GM19035 (cell line): ENCODE measurements around the gene NPY.
"Not testable (repeated sequence)": the region's sequence is repeated elsewhere in the genome, so short reads cannot be mapped to it uniquely, and the experiment has no call there.

Experiments
- ATAC-seq: cut with Tn5 transposase; IDR thresholded peaks from one replicate; pipeline ENCODE4 v1.9.1; 2021; ENCODE audit not compliant: unreplicated experiment

The NPY gene

GRCh38 chr7:24283897-24284698 lies at the start of gene NPY:
Gene NPY (plus strand): TSS chr7:24284190. CDS start chr7:24285241, 1,051 bp downstream.
- no peak for ATAC-seq

- no peak for ATAC-seq
Observed at GRCh38 chr7:24239260-24239659, 44.7 kb upstream of the NPY start.

- no peak for ATAC-seq
Observed at GRCh38 chr7:24241206-24241605, 42.8 kb upstream of the NPY start.

GRCh38 chr7:24244554-24244953 lies 39.4 kb upstream of the NPY start:
- no peak for ATAC-seq

GRCh38 chr7:24245362-24245761 lies 38.6 kb upstream of the NPY start:
- ATAC-seq: peak; percentile 86

GRCh38 chr7:24249266-24249665 lies 34.7 kb upstream of the NPY start:
- ATAC-seq: no peak

- no peak for ATAC-seq
Observed at GRCh38 chr7:24251568-24251967, 32.4 kb upstream of the NPY start.

GRCh38 chr7:24255139-24255538 lies 28.9 kb upstream of the NPY start:
- no peak for ATAC-seq

- ATAC-seq: not testable (repeated sequence)
Observed at GRCh38 chr7:24258324-24258723, 25.7 kb upstream of the NPY start.

GRCh38 chr7:24271938-24272337 lies 12.1 kb upstream of the NPY start:
- no peak for ATAC-seq

GRCh38 chr7:24279512-24279911 lies 4.5 kb upstream of the NPY start:
- ATAC-seq: no peak

GRCh38 chr7:24283554-24283896 lies 465 bp upstream of the NPY start:
- ATAC-seq: no peak

- ATAC-seq: no peak
Observed at GRCh38 chr7:24284699-24285506, 913 bp downstream of the NPY start.

- peak; percentile 99 for ATAC-seq
Observed at GRCh38 chr7:24290004-24290641, 6.1 kb downstream of the NPY start.

GRCh38 chr7:24291271-24291670 lies 7.3 kb downstream of the NPY start:
- no peak for ATAC-seq

GRCh38 chr7:24297362-24297761 lies 13.4 kb downstream of the NPY start:
- no peak for ATAC-seq

GRCh38 chr7:24298696-24299095 lies 14.7 kb downstream of the NPY start:
- no peak for ATAC-seq

- ATAC-seq: no peak
Observed at GRCh38 chr7:24299192-24299591, 15.2 kb downstream of the NPY start.

GRCh38 chr7:24301703-24302102 lies 17.7 kb downstream of the NPY start:
- ATAC-seq: no peak

- no peak for ATAC-seq
Observed at GRCh38 chr7:24304494-24305095, 20.6 kb downstream of the NPY start.

GRCh38 chr7:24307326-24307725 lies 23.3 kb downstream of the NPY start:
- ATAC-seq: no peak
